AG04449 (cell line): ENCODE data around the gene DNAH12.

Experiments
- CTCF ChIA-PET: fragments of 350-600 bp; formaldehyde crosslinking; extraction: SDS; loops from one replicate; lab custom pipeline; 2021; ENCODE audit warnings: antibody characterized with exemption; lab: Yijun Ruan, JAX
- POLR2A ChIA-PET: fragments of 400-600, 350-600 bp; formaldehyde crosslinking; extraction: SDS; loops from one replicate; lab custom pipeline; 2020; ENCODE audit warnings: antibody characterized with exemption, inconsistent platforms; lab: Yijun Ruan, JAX
- DNase-seq: peaks from one replicate; pipeline ENCODE4 v3.0.0-alpha.2; 2010; ENCODE audit warnings: low read depth, low spot score
- H3K4me3 ChIP-seq: 2 replicates; pipeline ENCODE4 v1.5.1; 2011; ENCODE audit warnings: low read depth, mild to moderate bottlenecking, control low read depth, low read length
- TF ChIP-seq, protein P1 (sequence below): IDR thresholded peaks from one replicate; pipeline ENCODE4 v1.5.1; 2011; ENCODE audit warnings: mild to moderate bottlenecking, moderate library complexity, low read length, control low read depth, inconsistent platforms; ENCODE audit not compliant: insufficient read depth; ENCODE audit errors: missing control alignments

The DNAH12 gene, protein sequence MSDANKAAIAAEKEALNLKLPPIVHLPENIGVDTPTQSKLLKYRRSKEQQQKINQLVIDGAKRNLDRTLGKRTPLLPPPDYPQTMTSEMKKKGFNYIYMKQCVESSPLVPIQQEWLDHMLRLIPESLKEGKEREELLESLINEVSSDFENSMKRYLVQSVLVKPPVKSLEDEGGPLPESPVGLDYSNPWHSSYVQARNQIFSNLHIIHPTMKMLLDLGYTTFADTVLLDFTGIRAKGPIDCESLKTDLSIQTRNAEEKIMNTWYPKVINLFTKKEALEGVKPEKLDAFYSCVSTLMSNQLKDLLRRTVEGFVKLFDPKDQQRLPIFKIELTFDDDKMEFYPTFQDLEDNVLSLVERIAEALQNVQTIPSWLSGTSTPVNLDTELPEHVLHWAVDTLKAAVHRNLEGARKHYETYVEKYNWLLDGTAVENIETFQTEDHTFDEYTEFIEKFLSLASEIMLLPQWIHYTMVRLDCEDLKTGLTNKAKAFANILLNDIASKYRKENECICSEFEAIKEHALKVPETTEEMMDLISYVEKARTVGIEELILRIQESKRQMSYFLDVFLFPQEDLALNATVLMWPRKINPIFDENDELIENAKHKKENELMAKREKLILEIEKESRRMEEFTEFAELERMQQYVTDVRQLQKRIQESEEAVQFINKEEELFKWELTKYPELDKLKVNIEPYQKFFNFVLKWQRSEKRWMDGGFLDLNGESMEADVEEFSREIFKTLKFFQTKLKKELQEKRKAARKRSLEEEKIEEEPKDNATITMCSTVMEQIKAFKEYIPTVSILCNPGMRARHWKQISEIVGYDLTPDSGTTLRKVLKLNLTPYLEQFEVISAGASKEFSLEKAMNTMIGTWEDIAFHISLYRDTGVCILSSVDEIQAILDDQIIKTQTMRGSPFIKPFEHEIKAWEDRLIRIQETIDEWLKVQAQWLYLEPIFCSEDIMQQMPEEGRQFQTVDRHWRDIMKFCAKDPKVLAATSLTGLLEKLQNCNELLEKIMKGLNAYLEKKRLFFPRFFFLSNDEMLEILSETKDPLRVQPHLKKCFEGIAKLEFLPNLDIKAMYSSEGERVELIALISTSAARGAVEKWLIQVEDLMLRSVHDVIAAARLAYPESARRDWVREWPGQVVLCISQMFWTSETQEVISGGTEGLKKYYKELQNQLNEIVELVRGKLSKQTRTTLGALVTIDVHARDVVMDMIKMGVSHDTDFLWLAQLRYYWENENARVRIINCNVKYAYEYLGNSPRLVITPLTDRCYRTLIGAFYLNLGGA (N-terminal part only)

DNA sequence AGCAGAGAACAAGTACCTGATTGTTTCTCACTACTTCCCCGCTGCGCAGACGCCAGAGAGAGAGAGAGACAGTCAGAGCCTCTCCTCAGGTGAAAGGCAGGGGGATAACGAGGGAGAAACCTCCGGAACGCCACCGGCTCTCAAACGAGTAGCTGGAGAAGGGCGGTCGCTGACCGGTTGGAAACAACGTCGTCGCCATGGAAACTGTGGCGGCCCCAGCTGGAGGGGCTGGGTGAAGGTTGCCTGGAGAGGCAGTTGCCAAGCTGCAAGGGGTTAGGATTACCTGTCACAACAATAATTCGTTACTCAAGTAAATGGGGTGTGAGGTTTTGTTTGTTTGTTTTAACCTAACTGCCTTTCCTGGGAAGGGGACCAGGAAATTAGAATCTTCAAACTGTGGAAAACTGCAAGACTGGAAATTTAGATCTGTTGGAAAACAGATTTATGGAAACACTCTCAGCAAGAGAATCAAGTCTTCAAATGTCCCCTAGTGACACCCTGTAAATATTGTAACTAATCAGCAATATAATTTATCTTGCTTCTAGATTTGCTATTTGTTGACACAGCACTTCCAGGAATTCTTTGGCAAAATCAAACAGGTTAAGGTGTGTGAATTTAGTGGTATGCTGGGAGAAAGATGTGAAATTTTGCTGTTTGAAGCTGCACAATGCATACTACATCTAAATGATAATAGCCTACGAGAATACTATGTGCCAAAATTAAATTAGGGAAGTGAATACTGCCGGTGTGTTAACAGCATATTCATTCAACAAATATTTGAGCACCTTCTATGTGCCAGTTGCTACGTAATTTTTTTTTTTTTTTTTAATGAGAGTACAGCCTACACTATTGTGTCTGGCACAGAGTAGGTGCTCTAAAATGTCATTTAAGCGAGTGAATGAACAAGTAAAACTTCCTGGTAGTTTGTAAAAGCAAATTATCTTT lies at the start of gene DNAH12:
Gene DNAH12 (minus strand): TSS at position 164 of the 945 bp plus-strand sequence. CDS start 1,474 bp downstream, outside the sequence.
- no peak for DNase-seq

DNA sequence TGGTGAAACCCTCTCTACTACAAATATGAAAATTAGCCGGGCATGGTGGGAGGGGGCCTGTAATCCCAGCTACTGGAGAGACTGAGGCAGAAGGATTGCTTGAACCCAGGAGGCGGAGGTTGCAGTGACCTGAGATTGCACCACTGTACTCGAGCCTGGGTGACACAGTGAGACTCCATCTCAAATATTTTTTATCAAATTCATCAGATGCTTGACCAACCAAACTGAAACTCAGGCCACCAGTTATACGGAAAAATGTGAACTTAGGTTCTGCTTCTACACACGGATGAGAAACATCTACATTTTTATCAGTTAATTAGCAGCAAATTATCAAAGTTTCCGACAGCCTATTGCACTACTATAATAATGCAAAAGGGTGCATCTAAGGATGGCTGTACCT lies 48.2 kb upstream of the DNAH12 start:
- no peak overlapping the region for H3K4me3 ChIP-seq

More for the DNA sequence above, at the start of gene DNAH12:
- CTCF ChIA-PET, result no interaction called here
- TF ChIP-seq, protein P1, sequence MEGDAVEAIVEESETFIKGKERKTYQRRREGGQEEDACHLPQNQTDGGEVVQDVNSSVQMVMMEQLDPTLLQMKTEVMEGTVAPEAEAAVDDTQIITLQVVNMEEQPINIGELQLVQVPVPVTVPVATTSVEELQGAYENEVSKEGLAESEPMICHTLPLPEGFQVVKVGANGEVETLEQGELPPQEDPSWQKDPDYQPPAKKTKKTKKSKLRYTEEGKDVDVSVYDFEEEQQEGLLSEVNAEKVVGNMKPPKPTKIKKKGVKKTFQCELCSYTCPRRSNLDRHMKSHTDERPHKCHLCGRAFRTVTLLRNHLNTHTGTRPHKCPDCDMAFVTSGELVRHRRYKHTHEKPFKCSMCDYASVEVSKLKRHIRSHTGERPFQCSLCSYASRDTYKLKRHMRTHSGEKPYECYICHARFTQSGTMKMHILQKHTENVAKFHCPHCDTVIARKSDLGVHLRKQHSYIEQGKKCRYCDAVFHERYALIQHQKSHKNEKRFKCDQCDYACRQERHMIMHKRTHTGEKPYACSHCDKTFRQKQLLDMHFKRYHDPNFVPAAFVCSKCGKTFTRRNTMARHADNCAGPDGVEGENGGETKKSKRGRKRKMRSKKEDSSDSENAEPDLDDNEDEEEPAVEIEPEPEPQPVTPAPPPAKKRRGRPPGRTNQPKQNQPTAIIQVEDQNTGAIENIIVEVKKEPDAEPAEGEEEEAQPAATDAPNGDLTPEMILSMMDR, result no peak
- POLR2A ChIA-PET, result no interaction called here
- H3K4me3 ChIP-seq, result peak within 1 kb of the TSS; percentile 23

GRCh38 chr3:57587905-57588304 lies 43.8 kb upstream of the DNAH12 start:
- ChIA-PET POLR2A (no interaction called here), CTCF (no interaction called here)
- DNase-seq, result no peak
- H3K4me3 ChIP-seq, result no peak overlapping the region
- TF ChIP-seq, protein P1, result no peak

More for the DNA sequence above, 48.2 kb upstream of the DNAH12 start:
- ChIA-PET POLR2A (no interaction called here), CTCF (interaction anchor here (1.3 kb wide), 1 partner anchor 14 kb away, joined by 3 read pairs; no protein-coding TSS in a partner anchor)
- DNase-seq, result no peak
- TF ChIP-seq, protein P1, result no peak

- TF ChIP-seq, protein P1, result no peak
- ChIA-PET CTCF (interaction anchor here (0.9 to 1.4 kb wide), 2 partner anchors 10 to 266 kb away, joined by 4 read pairs; no protein-coding TSS in a partner anchor), POLR2A (interaction anchor here (1.3 kb wide), 1 partner anchor 11 kb away, joined by 4 read pairs; the partner anchor contains the start of gene ARF4)
- no peak overlapping the region for H3K4me3 ChIP-seq
- DNase-seq, result no peak
Observed at GRCh38 chr3:57586778-57587177, 42.6 kb upstream of the DNAH12 start.

DNA sequence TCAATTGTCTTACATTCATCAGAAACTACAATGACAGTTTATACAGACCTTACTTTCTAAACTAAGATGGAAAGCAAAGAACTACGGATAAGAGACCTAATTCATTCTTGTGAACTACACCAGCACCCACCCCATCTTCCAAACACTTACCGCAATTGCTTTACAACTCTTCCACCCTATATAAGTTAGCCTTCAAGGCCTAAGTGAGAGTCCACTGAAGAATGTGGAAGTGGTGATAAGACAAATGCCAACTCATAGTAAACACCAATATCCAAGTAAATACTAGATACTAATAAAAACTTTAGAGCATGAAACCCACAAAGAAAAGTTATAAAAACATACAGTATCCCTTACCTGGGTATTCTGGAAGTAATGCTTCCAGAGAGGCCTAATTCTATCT lies 39.4 kb upstream of the DNAH12 start:
- CTCF ChIA-PET, result no interaction called here
- TF ChIP-seq, protein P1, result no peak
- POLR2A ChIA-PET, result interaction anchor here (0.8 kb wide), 1 partner anchor 14 kb away, joined by 3 read pairs; the partner anchor contains the start of gene ARF4

More for the DNA sequence above, 39.4 kb upstream of the DNAH12 start:
- DNase-seq, result no peak
- H3K4me3 ChIP-seq, result no peak overlapping the region
